ENCODE results near the gene PSAT1.

PSAT1 gene

GRCh38 chr9:78307360-78307759 lies 10.4 kb downstream of the PSAT1 start:
- TF ChIP-seq, protein P1, sequence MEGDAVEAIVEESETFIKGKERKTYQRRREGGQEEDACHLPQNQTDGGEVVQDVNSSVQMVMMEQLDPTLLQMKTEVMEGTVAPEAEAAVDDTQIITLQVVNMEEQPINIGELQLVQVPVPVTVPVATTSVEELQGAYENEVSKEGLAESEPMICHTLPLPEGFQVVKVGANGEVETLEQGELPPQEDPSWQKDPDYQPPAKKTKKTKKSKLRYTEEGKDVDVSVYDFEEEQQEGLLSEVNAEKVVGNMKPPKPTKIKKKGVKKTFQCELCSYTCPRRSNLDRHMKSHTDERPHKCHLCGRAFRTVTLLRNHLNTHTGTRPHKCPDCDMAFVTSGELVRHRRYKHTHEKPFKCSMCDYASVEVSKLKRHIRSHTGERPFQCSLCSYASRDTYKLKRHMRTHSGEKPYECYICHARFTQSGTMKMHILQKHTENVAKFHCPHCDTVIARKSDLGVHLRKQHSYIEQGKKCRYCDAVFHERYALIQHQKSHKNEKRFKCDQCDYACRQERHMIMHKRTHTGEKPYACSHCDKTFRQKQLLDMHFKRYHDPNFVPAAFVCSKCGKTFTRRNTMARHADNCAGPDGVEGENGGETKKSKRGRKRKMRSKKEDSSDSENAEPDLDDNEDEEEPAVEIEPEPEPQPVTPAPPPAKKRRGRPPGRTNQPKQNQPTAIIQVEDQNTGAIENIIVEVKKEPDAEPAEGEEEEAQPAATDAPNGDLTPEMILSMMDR (IDR thresholded peaks at IDR 0.05; ENCODE audit: low read depth, low read length): no peak
- no peak overlapping the region for H3K4me3 ChIP-seq (ENCODE audit: low read depth, low read length)

GRCh38 chr9:78309066-78309465 lies 12.1 kb downstream of the PSAT1 start:
- no peak overlapping the region for H3K4me3 ChIP-seq (ENCODE audit: low read depth, low read length)
- TF ChIP-seq, protein P1 (IDR thresholded peaks at IDR 0.05; ENCODE audit: low read depth, low read length): no peak

- TF ChIP-seq, protein P1 (IDR thresholded peaks at IDR 0.05; ENCODE audit: low read depth, low read length): no peak
- no peak overlapping the region for H3K4me3 ChIP-seq (ENCODE audit: low read depth, low read length)
These were observed 14.2 kb downstream of the PSAT1 start for GRCh38 chr9:78311075-78311474.

DNA sequence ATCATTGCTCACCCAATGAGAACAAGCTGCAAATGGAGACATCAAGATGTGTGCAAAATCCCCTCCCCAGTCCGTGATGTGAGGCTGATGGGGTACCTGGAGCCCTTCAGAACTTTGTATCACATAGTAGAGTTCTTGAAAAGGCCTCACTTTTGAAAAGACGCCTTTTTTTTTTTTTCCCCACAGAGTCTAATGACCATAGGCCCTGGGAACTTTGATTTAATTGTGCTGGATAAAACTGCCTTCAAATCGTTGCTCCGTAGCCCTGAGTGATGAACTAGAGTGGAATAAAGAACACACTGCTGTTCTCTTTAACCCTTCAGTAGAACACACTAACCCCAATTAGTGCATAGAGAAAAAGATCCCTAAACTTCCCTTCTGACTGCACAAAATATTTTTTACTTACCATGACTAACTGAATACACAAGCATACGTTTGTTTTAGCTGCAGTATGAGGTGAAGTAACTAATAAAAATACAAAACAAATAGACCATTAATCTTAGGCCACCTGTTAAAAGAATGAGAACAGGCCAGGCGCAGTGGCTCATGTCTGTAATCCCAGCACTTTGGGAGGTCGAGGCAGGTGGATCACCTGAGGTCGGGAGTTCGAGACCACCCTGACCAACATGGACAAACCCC lies 15.1 kb downstream of the PSAT1 start:
- no peak overlapping the region for H3K4me3 ChIP-seq (ENCODE audit: low read depth, low read length)
- TF ChIP-seq, protein P1 (IDR thresholded peaks at IDR 0.05; ENCODE audit: low read depth, low read length): no peak

DNA sequence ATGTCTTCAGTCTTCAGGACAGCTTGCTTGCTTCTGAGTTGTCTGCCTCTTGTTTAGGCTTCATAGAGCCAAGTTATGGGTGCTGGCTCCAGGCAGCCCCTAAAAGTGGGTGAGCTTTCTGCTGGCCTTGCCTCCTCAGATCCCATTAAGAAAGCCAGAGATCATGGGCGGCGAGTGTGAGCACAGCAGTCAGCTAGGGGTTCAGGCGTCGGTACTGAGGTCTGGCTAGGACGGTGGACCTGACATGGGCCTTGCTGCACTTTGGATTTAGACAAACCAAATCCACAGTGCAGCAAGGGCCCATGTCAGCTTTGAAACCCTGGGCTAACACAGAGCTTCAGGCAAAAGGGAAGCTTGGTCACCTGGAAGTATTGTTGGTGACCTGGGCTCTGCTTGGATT lies 17.6 kb downstream of the PSAT1 start:
- TF ChIP-seq, protein P1 (IDR thresholded peaks at IDR 0.05; ENCODE audit: low read depth, low read length): no peak
- H3K4me3 ChIP-seq (ENCODE audit: low read depth, low read length): no peak overlapping the region

DNA sequence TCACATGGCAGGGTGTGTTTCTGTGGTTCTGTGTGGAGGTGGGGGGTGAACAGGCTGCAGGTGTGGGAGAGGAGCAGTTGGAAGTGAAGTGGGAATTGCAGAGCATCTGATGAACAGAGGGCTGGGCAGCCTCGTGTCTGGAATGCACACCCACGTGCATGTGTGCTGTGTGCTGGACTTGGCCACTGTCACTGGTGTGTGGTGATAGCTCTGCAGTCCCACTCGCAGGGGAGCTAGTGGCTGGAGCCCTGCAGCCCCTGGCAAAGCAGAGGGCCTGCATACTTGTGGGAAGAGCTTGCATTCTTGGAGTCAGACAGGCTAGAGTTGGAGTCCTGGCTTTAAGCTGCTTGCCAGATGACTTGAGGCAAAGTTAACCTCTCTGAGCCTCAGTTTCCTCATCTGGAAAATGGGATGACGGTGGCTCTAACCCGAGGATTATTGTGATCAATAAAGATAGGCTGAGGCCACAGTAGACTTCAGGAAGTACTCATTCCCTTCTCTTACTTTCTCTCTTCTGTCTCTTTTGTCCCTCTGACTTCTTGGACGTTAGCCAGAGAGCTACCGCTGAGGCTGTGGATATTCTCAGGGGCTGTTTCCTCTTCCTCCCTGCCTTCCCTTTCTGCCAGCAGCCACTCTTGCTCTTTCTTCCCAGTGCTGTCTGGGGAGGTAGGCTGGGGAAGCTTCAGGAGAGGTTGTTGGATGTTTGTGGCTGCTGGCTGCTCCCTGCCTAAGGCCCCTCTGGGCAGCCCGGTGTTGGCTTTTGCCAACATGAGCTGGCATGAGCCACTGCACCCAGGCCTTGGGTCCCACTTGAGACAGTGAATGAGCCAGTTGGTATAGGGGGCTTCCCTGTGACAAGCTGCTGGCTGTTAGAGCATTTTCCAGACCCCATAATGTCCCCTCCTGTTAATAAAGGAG lies 18.3 kb downstream of the PSAT1 start:
- TF ChIP-seq, protein P1 (IDR thresholded peaks at IDR 0.05; ENCODE audit: low read depth, low read length): no peak
- H3K4me3 ChIP-seq (ENCODE audit: low read depth, low read length): no peak overlapping the region
